Measurements from ENCODE around the gene SERPINB7. TPM values are rescaled to one million over a fixed set of nuclear protein-coding genes. Genes with fewer than 3 reads are reported as not detected.

Gene SERPINB7
- total and polyA plus RNA-seq, 2 experiments from 2014 or later, result not detected

GRCh38 chr18:63831080-63831788, 56.0 kb downstream of the SERPINB7 start (continued):
- TF ChIP-seq REST (IDR thresholded peaks at IDR 0.05; ENCODE audit: unreplicated experiment), result no peak
- TF ChIP-seq ZNF462 (CRISPR knock-in tag; IDR thresholded peaks at IDR 0.05), result no peak

GRCh38 chr18:63832470-63832869, 57.3 kb downstream of the SERPINB7 start:
- Mint-ChIP-seq H3K4me1 (no peaks in the 10 kb centered on the region; the same call in 2 of the 3 replicates), H3K27me3 (ENCODE audit: insufficient read depth, low read depth, poor library complexity) (no peaks in the 10 kb centered on the region), H3K27ac (no peak overlapping the region), H3K36me3 (ENCODE audit: low read depth) (no peaks in the 10 kb centered on the region), H3K4me3 (no peak overlapping the region), H3K9me3 (no peaks in the 10 kb centered on the region)
- Histone ChIP-seq H3K79me2 (replicated peaks; ENCODE audit: insufficient read depth) (no peaks in the 10 kb centered on the region), H3K9me2 (ENCODE audit: insufficient read depth) (no peaks in the 10 kb centered on the region), H3K4me2 (no peak overlapping the region), H4K20me1 (replicated peaks; ENCODE audit: insufficient read depth) (no peaks in the 10 kb centered on the region), H3K4me3 (no peak overlapping the region), H3K27ac (ENCODE audit: low read depth) (no peak overlapping the region), H3K4me1 (ENCODE audit: insufficient read depth) (peaks cover 5% of the 10 kb centered on the region; the same call in 1 of the 2 replicates), H2AFZ (no peak overlapping the region), H3F3A (replicated peaks; ENCODE audit: low read depth) (no peaks in the 10 kb centered on the region), H3K36me3 (ENCODE audit: insufficient read depth) (no peaks in the 10 kb centered on the region), H3K27me3 (ENCODE audit: insufficient read depth) (no peaks in the 10 kb centered on the region)
- ATAC-seq, result no peak
- no peak for DNase-seq (ENCODE audit: low spot score)
- no peak for TF ChIP-seq STAT1 (IDR thresholded peaks at IDR 0.05; ENCODE audit: unreplicated experiment)
- no peak for TF ChIP-seq ZNF114 (CRISPR knock-in tag; IDR thresholded peaks at IDR 0.05)
- no peak for TF ChIP-seq REST (IDR thresholded peaks at IDR 0.05; ENCODE audit: unreplicated experiment)
- TF ChIP-seq ZNF331 (CRISPR knock-in tag; IDR thresholded peaks at IDR 0.05; ENCODE audit: low read depth), result no peak
- TF ChIP-seq NANOG (IDR thresholded peaks at IDR 0.05; ENCODE audit: borderline replicate concordance), result no peak
- no peak for TF ChIP-seq EZH2 (IDR thresholded peaks at IDR 0.05; ENCODE audit: low read depth, unreplicated experiment)
